Liver (tissue), 3 donors: ENCODE results near the gene RAB30.

Experiments
- EGR1 ChIP-seq, 2 donors: IDR thresholded peaks; 2 replicates each; pipeline ENCODE4 v1.6.1; 2016 to 2018; ENCODE audit warnings: antibody characterized with exemption in 2 of 2, low read depth in 2 of 2
- FOXA1 ChIP-seq: IDR thresholded peaks from 2 replicates; pipeline ENCODE4 v1.6.1; 2016; ENCODE audit warnings: antibody characterized with exemption
- GABPA ChIP-seq, 2 donors: IDR thresholded peaks in 1 of 2; conservative IDR thresholded peaks in 1 of 2; 2 replicates each; pipeline ENCODE4 v1.6.1; 2016; ENCODE audit warnings: antibody characterized with exemption in 2 of 2, mild to moderate bottlenecking in 1 of 2, moderate library complexity in 1 of 2
- RAD21 ChIP-seq, 2 donors: IDR thresholded peaks; 2 replicates each; pipeline ENCODE4 v1.6.1; 2016; ENCODE audit warnings: antibody characterized with exemption in 2 of 2, mild to moderate bottlenecking in 2 of 2
- SP1 ChIP-seq: IDR thresholded peaks from 2 replicates; pipeline ENCODE4 v1.6.1; 2018; ENCODE audit warnings: antibody characterized with exemption, mild to moderate bottlenecking
- TF ChIP-seq, protein P1 (sequence below): fragments of 150-350 bp; IDR thresholded peaks from 2 replicates; pipeline ENCODE4 v1.5.1; 2017; ENCODE audit warnings: improper control_type of control experiment, low read depth, low read length; ENCODE audit not compliant: missing input control
- TF ChIP-seq, protein P2 (sequence below): IDR thresholded peaks from 2 replicates; pipeline ENCODE4 v1.6.1; 2016; ENCODE audit warnings: antibody characterized with exemption
- TF ChIP-seq, protein P3 (sequence below): IDR thresholded peaks from 2 replicates; pipeline ENCODE4 v1.6.1; 2016; ENCODE audit warnings: antibody characterized with exemption, mild to moderate bottlenecking
- donor health status: healthy.
- donor health status: healthy.

DNA sequence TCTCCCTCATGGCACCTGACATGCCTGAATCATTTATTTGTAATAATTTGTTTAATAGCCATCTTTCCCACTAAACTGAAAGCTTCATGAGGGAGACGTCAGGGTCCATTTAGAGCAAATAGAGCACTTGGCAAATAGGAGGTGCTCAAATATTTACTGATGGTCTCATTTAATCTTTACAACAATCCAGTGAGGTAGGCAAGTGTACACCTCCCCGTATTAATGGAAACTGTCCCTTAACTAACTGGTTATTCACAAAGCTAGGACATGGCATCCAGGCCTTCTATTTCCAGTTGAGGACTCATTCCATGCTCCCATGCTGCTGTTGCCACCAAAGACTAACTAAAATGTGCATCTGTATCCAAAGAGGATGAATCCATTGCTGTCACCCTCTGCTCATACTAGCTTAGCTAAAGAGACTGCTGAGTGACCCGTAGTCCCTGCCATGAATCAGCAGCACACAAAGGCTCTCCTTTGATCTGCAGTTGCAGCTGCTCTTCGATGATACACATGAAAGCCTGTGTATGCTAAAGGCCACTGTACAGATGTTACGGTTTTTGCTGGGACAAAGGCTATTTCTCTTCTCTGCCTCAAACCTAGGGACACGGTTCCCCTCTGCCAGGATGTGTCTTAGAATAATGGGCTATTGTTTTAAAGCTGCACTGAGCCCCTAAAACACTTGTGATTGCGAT, 82.6 kb downstream of the RAB30 start:
- TF ChIP-seq RAD21 (IDR thresholded peaks at IDR 0.05) (no peak), GABPA (IDR thresholded peaks at IDR 0.05 in 1 of 2, conservative IDR thresholded peaks at IDR 0.05 in 1 of 2) (no peak), SP1 (no peak), EGR1 (IDR thresholded peaks at IDR 0.05; ENCODE audit: low read depth in 2 of 2) (no peak), FOXA1 (no peak)
- TF ChIP-seq, protein P1, sequence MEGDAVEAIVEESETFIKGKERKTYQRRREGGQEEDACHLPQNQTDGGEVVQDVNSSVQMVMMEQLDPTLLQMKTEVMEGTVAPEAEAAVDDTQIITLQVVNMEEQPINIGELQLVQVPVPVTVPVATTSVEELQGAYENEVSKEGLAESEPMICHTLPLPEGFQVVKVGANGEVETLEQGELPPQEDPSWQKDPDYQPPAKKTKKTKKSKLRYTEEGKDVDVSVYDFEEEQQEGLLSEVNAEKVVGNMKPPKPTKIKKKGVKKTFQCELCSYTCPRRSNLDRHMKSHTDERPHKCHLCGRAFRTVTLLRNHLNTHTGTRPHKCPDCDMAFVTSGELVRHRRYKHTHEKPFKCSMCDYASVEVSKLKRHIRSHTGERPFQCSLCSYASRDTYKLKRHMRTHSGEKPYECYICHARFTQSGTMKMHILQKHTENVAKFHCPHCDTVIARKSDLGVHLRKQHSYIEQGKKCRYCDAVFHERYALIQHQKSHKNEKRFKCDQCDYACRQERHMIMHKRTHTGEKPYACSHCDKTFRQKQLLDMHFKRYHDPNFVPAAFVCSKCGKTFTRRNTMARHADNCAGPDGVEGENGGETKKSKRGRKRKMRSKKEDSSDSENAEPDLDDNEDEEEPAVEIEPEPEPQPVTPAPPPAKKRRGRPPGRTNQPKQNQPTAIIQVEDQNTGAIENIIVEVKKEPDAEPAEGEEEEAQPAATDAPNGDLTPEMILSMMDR, result no peak
- TF ChIP-seq, protein P2, sequence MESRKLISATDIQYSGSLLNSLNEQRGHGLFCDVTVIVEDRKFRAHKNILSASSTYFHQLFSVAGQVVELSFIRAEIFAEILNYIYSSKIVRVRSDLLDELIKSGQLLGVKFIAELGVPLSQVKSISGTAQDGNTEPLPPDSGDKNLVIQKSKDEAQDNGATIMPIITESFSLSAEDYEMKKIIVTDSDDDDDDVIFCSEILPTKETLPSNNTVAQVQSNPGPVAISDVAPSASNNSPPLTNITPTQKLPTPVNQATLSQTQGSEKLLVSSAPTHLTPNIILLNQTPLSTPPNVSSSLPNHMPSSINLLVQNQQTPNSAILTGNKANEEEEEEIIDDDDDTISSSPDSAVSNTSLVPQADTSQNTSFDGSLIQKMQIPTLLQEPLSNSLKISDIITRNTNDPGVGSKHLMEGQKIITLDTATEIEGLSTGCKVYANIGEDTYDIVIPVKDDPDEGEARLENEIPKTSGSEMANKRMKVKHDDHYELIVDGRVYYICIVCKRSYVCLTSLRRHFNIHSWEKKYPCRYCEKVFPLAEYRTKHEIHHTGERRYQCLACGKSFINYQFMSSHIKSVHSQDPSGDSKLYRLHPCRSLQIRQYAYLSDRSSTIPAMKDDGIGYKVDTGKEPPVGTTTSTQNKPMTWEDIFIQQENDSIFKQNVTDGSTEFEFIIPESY, result no peak
- TF ChIP-seq, protein P3, sequence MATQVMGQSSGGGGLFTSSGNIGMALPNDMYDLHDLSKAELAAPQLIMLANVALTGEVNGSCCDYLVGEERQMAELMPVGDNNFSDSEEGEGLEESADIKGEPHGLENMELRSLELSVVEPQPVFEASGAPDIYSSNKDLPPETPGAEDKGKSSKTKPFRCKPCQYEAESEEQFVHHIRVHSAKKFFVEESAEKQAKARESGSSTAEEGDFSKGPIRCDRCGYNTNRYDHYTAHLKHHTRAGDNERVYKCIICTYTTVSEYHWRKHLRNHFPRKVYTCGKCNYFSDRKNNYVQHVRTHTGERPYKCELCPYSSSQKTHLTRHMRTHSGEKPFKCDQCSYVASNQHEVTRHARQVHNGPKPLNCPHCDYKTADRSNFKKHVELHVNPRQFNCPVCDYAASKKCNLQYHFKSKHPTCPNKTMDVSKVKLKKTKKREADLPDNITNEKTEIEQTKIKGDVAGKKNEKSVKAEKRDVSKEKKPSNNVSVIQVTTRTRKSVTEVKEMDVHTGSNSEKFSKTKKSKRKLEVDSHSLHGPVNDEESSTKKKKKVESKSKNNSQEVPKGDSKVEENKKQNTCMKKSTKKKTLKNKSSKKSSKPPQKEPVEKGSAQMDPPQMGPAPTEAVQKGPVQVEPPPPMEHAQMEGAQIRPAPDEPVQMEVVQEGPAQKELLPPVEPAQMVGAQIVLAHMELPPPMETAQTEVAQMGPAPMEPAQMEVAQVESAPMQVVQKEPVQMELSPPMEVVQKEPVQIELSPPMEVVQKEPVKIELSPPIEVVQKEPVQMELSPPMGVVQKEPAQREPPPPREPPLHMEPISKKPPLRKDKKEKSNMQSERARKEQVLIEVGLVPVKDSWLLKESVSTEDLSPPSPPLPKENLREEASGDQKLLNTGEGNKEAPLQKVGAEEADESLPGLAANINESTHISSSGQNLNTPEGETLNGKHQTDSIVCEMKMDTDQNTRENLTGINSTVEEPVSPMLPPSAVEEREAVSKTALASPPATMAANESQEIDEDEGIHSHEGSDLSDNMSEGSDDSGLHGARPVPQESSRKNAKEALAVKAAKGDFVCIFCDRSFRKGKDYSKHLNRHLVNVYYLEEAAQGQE, result no peak
